Measurements from ENCODE around the gene DUSP11.
"Not testable (repeated sequence)": the region's sequence is repeated elsewhere in the genome, so short reads cannot be mapped to it uniquely, and the experiment has no call there.

The DUSP11 gene

GRCh38 chr2:73717695-73718094 is 62.2 kb downstream of the DUSP11 start:
- DNase-seq (ENCODE audit: low read depth) = not testable (repeated sequence)

DNA sequence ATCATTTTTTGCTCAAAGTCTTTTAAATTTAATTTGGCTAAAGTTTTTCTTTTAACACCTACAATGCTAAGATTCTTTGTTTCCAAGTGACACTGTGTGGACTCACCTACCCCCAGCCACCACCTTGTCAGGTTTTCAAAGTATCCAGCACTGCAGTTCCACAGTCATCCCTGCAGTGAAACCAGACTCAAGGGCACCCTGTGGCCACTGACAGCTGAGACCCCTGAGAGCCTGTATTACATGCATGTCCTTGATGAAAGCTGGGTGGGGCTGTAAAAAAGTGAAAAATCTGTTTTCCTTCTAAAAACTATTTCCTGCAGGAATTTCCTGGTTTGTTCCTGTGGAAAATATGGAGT is 62.7 kb downstream of the DUSP11 start:
- DNase-seq (ENCODE audit: low read depth) = no peak

- DNase-seq (ENCODE audit: low read depth) = no peak
These were observed 63.2 kb downstream of the DUSP11 start for GRCh38 chr2:73716543-73717250.

GRCh38 chr2:73714091-73714490 is 65.8 kb downstream of the DUSP11 start:
- no peak for DNase-seq (ENCODE audit: low read depth)

Measured in CMK (cell line).